Measurements from ENCODE around the gene DACT2. TPM values are rescaled to one million over a fixed set of nuclear protein-coding genes. Genes with fewer than 3 reads are reported as not detected.
"Not testable (repeated sequence)": the region's sequence is repeated elsewhere in the genome, so short reads cannot be mapped to it uniquely, and the experiment has no call there.

Gene DACT2
- total and polyA plus RNA-seq, 10 of the 15 experiments (the other 5 are each of a cell fraction or from before 2014, with no cell fraction given), result not detected

- in situ Hi-C loops (cut with MboI); H3K4me2 ChIP-seq (ENCODE audit: control insufficient read depth, insufficient read depth); H3K4me1 ChIP-seq (ENCODE audit: control insufficient read depth, insufficient read depth, low read length); RAD21 ChIA-PET (ENCODE audit: unreplicated experiment); intact Hi-C loops (cut with micrococcal nuclease; ENCODE audit: unreplicated experiment); ATAC-seq; H3K27me3 ChIP-seq (replicated peaks in 1 of 2; ENCODE audit: control insufficient read depth in 2 of 2, insufficient read depth in 2 of 2, low read length in 1 of 2); H4K20me1 ChIP-seq (ENCODE audit: control insufficient read depth, insufficient read depth); H2AFZ ChIP-seq (ENCODE audit: control insufficient read depth, low read depth, low read length); H3K4me3 ChIP-seq; H3K9ac ChIP-seq (ENCODE audit: control insufficient read depth, insufficient read depth, low read length); H3K36me3 ChIP-seq (ENCODE audit: control insufficient read depth in 2 of 2, insufficient read depth in 2 of 2, low read length in 1 of 2); CTCF ChIA-PET; SMC1A ChIA-PET (ENCODE audit: uncharacterized antibody, unreplicated experiment); H3K27ac ChIP-seq (ENCODE audit: control insufficient read depth, insufficient read depth); DNase-seq (ENCODE audit: low read depth, low spot score); FAIRE-seq; H3K79me2 ChIP-seq (ENCODE audit: control insufficient read depth, insufficient read depth, low read length); H3K9me3 ChIP-seq (replicated peaks; ENCODE audit: control insufficient read depth, insufficient read depth, low read length); BruUV-seq (replicated peaks); POLR2A ChIA-PET: not testable (repeated sequence)
- WGBS (ENCODE audit: insufficient coverage, insufficient replicate concordance, low lambda C conversion rate, missing lambda C conversion rate), result 64% methylated on average over 5 of the region's 20 CpGs
Measured at GRCh38 chr6:168356872-168357271, 37.3 kb upstream of the DACT2 start.

- intact Hi-C loops (cut with micrococcal nuclease; ENCODE audit: unreplicated experiment), result no loop called here
- H2AFZ ChIP-seq (ENCODE audit: control insufficient read depth, low read depth, low read length), result no peak overlapping the region
- CTCF ChIA-PET, result no interaction called here
Measured at GRCh38 chr6:168355716-168356522, 36.3 kb upstream of the DACT2 start.

More at GRCh38 chr6:168355716-168356522, 36.3 kb upstream of the DACT2 start:
- Histone ChIP-seq H4K20me1 (ENCODE audit: control insufficient read depth, insufficient read depth) (no peaks in the 10 kb centered on the region), H3K36me3 (ENCODE audit: control insufficient read depth in 2 of 2, insufficient read depth in 2 of 2, low read length in 1 of 2) (no peaks in the 10 kb centered on the region), H3K4me3 (no peak overlapping the region), H3K4me1 (ENCODE audit: control insufficient read depth, insufficient read depth, low read length) (no peaks in the 10 kb centered on the region), H3K9ac (ENCODE audit: control insufficient read depth, insufficient read depth, low read length) (no peak overlapping the region), H3K9me3 (replicated peaks; ENCODE audit: control insufficient read depth, insufficient read depth, low read length) (no peaks in the 10 kb centered on the region; the same call in 2 of the 3 replicates), H3K27me3 (replicated peaks in 1 of 2; ENCODE audit: control insufficient read depth in 2 of 2, insufficient read depth in 2 of 2, low read length in 1 of 2) (no peaks in the 10 kb centered on the region), H3K79me2 (ENCODE audit: control insufficient read depth, insufficient read depth, low read length) (no peaks in the 10 kb centered on the region), H3K27ac (ENCODE audit: control insufficient read depth, insufficient read depth) (no peak overlapping the region), H3K4me2 (ENCODE audit: control insufficient read depth, insufficient read depth) (no peak overlapping the region)
- ChIA-PET SMC1A (ENCODE audit: uncharacterized antibody, unreplicated experiment) (no interaction called here), POLR2A (no interaction called here), RAD21 (ENCODE audit: unreplicated experiment) (no interaction called here)
- FAIRE-seq (no peak), DNase-seq (ENCODE audit: low read depth, low spot score) (no peak), ATAC-seq (no peak)
- TF ChIP-seq EED (IDR thresholded peaks at IDR 0.05; ENCODE audit: low read depth) (no peak), RAD21 (IDR thresholded peaks at IDR 0.05; ENCODE audit: insufficient read depth, low read depth, low read length) (no peak), ZSCAN29 (IDR thresholded peaks at IDR 0.05) (no peak), NFXL1 (IDR thresholded peaks at IDR 0.05; ENCODE audit: borderline replicate concordance) (no peak), SREBF1 (IDR thresholded peaks at IDR 0.05; ENCODE audit: low read length) (no peak), HSF1 (IDR thresholded peaks at IDR 0.05; ENCODE audit: low read depth, low read length) (no peak), NBN (IDR thresholded peaks at IDR 0.05) (no peak)
- BruUV-seq (replicated peaks), result no TSS peak
- 54% methylated on average over 28 of the region's 28 CpGs for WGBS (ENCODE audit: insufficient coverage, insufficient replicate concordance, low lambda C conversion rate, missing lambda C conversion rate)
- in situ Hi-C loops (cut with MboI), result no loop called here
